ENCODE data around the gene APBA1. TPM values are rescaled to one million over a fixed set of nuclear protein-coding genes. Genes with fewer than 3 reads are reported as not detected.

APBA1 gene
- total and polyA plus RNA-seq, 2 of the 4 experiments (the other 2 are of a cell fraction): 3.8 to 5.1 TPM

- Histone ChIP-seq H3K4me1 (ENCODE audit: control insufficient read depth, insufficient read depth, low read length) (no peaks in the 10 kb centered on the region), H2BK15ac (ENCODE audit: low read depth, low read length) (no peak overlapping the region), H3K4ac (ENCODE audit: low read depth, low read length) (no peak overlapping the region), H2AK5ac (ENCODE audit: low read depth, low read length) (no peak overlapping the region), H2AFZ (replicated peaks; ENCODE audit: low read length, poor library complexity) (no peak overlapping the region), H3K23ac (ENCODE audit: low read depth, low read length) (no peak overlapping the region), H2BK20ac (ENCODE audit: low read depth, low read length) (no peak overlapping the region), H4K5ac (ENCODE audit: low read depth, low read length) (no peak overlapping the region), H3K36me3 (ENCODE audit: control insufficient read depth, insufficient read depth, low read length) (no peaks in the 10 kb centered on the region), H3K56ac (ENCODE audit: extremely low read depth, insufficient read depth, low read length) (no peak overlapping the region), H3K27ac (ENCODE audit: insufficient read depth, low read length) (no peak overlapping the region), H3K79me1 (ENCODE audit: low read depth in 1 of 2, low read length in 2 of 2) (no peaks in the 10 kb centered on the region), H4K91ac (ENCODE audit: insufficient read depth, low read depth, low read length) (no peak overlapping the region), H3K4me3 (ENCODE audit: insufficient read depth, low read depth, low read length) (no peak overlapping the region), H3K9me3 (ENCODE audit: control insufficient read depth, insufficient read depth, low read length) (no peaks in the 10 kb centered on the region), H3K14ac (replicated peaks; ENCODE audit: low read depth, low read length) (no peak overlapping the region), H4K20me1 (ENCODE audit: insufficient read depth, low read length) (no peaks in the 10 kb centered on the region), H3K4me2 (ENCODE audit: low read depth, low read length) (no peak overlapping the region), H3K27me3 (ENCODE audit: control insufficient read depth, insufficient read depth, low read length) (no peaks in the 10 kb centered on the region), H3K9me1 (ENCODE audit: insufficient read depth, low read length) (no peaks in the 10 kb centered on the region), H3K9ac (ENCODE audit: low read depth, low read length) (no peak overlapping the region), H2BK120ac (ENCODE audit: low read depth, low read length) (no peak overlapping the region), H4K8ac (ENCODE audit: low read depth in 2 of 2, low read length in 2 of 2) (no peak overlapping the region), H3K18ac (ENCODE audit: low read depth, low read length) (no peak overlapping the region), H2BK5ac (ENCODE audit: low read depth, low read length, poor library complexity, severe bottlenecking) (no peak overlapping the region), H2AK9ac (replicated peaks; ENCODE audit: low read depth, low read length, poor library complexity) (no peak overlapping the region)
- ATAC-seq (ENCODE audit: low read depth) (no peak), DNase-seq (no peak)
- no TSS peak for BruUV-seq (replicated peaks)
- in situ Hi-C loops (cut with MboI; ENCODE audit: low sequenced_read_pairs) (no loop called here), dilution Hi-C loops (cut with HindIII; ENCODE audit: low sequenced_read_pairs, unreplicated experiment) (no loop called here), intact Hi-C loops (cut with micrococcal nuclease) (no loop called here)
- WGBS, 2 experiments (ENCODE audit: extremely low coverage in 2 of 2, insufficient read length in 1 of 2): 80% methylated on average over 1 of the region's 3 CpGs; no CpG with 5 or more reads in 1 of the 2 experiments
- ChIA-PET POLR2A (ENCODE audit: unreplicated experiment) (no interaction called here), CTCF (no interaction called here)
- no peak for TF ChIP-seq RAD21 (IDR thresholded peaks at IDR 0.05; ENCODE audit: low read length)
- no peak for TF ChIP-seq CEBPB (IDR thresholded peaks at IDR 0.05; ENCODE audit: low read depth, low read length)
- no peak for TF ChIP-seq FOS (IDR thresholded peaks at IDR 0.05; ENCODE audit: low read depth, low read length)
- TF ChIP-seq RFX5 (IDR thresholded peaks at IDR 0.05; ENCODE audit: low read depth, low read length): no peak
- TF ChIP-seq USF2 (IDR thresholded peaks at IDR 0.05; ENCODE audit: low read depth, low read length): no peak
- TF ChIP-seq RCOR1 (IDR thresholded peaks at IDR 0.05; ENCODE audit: insufficient replicate concordance, low read length): no peak
- TF ChIP-seq POLR2A (IDR thresholded peaks at IDR 0.05; ENCODE audit: low read depth, low read length): no peak
Observed at GRCh38 chr9:69458176-69458575, 214.0 kb downstream of the APBA1 start.

Data from IMR-90 (cell line).